Trophoblast cell (in vitro differentiated cells and primary cell): ENCODE data around the gene ZBTB25.

ENCODE experiments used
- DNase-seq, 2 donors: peaks; one replicate each; pipeline ENCODE4 v3.0.0-alpha.2; 2016
- H2AFZ ChIP-seq: 2 replicates; pipeline ENCODE4 v1.6.1; 2013; ENCODE audit warnings: low read length, moderate library complexity, mild to moderate bottlenecking; ENCODE audit not compliant: insufficient read depth, poor library complexity
- H2AK5ac ChIP-seq: 2 replicates; pipeline ENCODE4 v1.6.1; 2013; ENCODE audit warnings: mild to moderate bottlenecking, low read length
- H2BK120ac ChIP-seq: 2 replicates; pipeline ENCODE4 v1.6.1; 2013; ENCODE audit warnings: low read length, mild to moderate bottlenecking, moderate library complexity; ENCODE audit not compliant: insufficient read depth, poor library complexity
- H2BK12ac ChIP-seq: 2 replicates; pipeline ENCODE4 v1.6.1; 2013; ENCODE audit warnings: mild to moderate bottlenecking, low read length, moderate library complexity
- H2BK5ac ChIP-seq: 2 replicates; pipeline ENCODE4 v1.6.1; 2013; ENCODE audit warnings: low read length, low read depth, moderate library complexity, mild to moderate bottlenecking; ENCODE audit not compliant: poor library complexity
- H3K14ac ChIP-seq: 2 replicates; pipeline ENCODE4 v1.6.1; 2013; ENCODE audit warnings: mild to moderate bottlenecking, low read length
- H3K18ac ChIP-seq: 2 replicates; pipeline ENCODE4 v1.6.1; 2013; ENCODE audit warnings: mild to moderate bottlenecking, low read length
- H3K23ac ChIP-seq: 2 replicates; pipeline ENCODE4 v1.6.1; 2013; ENCODE audit warnings: low read length
- H3K27ac ChIP-seq: 2 replicates; pipeline ENCODE4 v1.5.1; 2013; ENCODE audit warnings: low read depth, mild to moderate bottlenecking, inconsistent platforms, low read length, moderate library complexity
- H3K27me3 ChIP-seq: 2 replicates; pipeline ENCODE4 v1.6.1; 2013; ENCODE audit warnings: inconsistent platforms, mild to moderate bottlenecking, low read length, moderate library complexity; ENCODE audit not compliant: insufficient read depth
- H3K36me3 ChIP-seq, 2 experiments: 1 replicate in 1 of 2; 2 replicates in 1 of 2; pipeline ENCODE4 v1.6.1; 2013; ENCODE audit warnings: low read length in 2 of 2, mild to moderate bottlenecking in 2 of 2, moderate library complexity in 1 of 2; ENCODE audit not compliant: insufficient read depth in 2 of 2, control insufficient read depth in 1 of 2
- H3K4ac ChIP-seq: 2 replicates; pipeline ENCODE4 v1.6.1; 2013; ENCODE audit warnings: low read depth, mild to moderate bottlenecking, low read length, moderate library complexity
- H3K4me1 ChIP-seq, 2 experiments: 1 replicate in 1 of 2; 2 replicates in 1 of 2; pipeline ENCODE4 v1.6.1; 2013; ENCODE audit warnings: low read length in 2 of 2, mild to moderate bottlenecking in 2 of 2, moderate library complexity in 1 of 2; ENCODE audit not compliant: insufficient read depth in 2 of 2, control insufficient read depth in 1 of 2
- H3K4me2 ChIP-seq: 2 replicates; pipeline ENCODE4 v1.6.1; 2013; ENCODE audit warnings: inconsistent platforms, mild to moderate bottlenecking, low read length, moderate library complexity
- H3K4me3 ChIP-seq: 2 replicates; pipeline ENCODE4 v1.5.1; 2013; ENCODE audit warnings: mild to moderate bottlenecking, low read depth, low read length, inconsistent platforms
- H3K79me1 ChIP-seq: one replicate; pipeline ENCODE4 v1.6.1; 2013; ENCODE audit warnings: low read length
- H3K79me2 ChIP-seq: 2 replicates; pipeline ENCODE4 v1.6.1; 2013; ENCODE audit warnings: low read length, mild to moderate bottlenecking; ENCODE audit not compliant: control insufficient read depth, insufficient read depth, poor library complexity
- H3K9ac ChIP-seq: 2 replicates; pipeline ENCODE4 v1.6.1; 2013; ENCODE audit warnings: mild to moderate bottlenecking, low read length
- H3K9me3 ChIP-seq: 2 replicates; pipeline ENCODE4 v1.6.1; 2013; ENCODE audit warnings: low read depth, mild to moderate bottlenecking, control low read depth, inconsistent platforms, low read length; ENCODE audit not compliant: insufficient read depth
- H4K12ac ChIP-seq: 2 replicates; pipeline ENCODE4 v1.6.1; 2013; ENCODE audit warnings: low read depth, mild to moderate bottlenecking, low read length, moderate library complexity
- H4K8ac ChIP-seq: 2 replicates; pipeline ENCODE4 v1.6.1; 2013; ENCODE audit warnings: low read depth, mild to moderate bottlenecking, low read length, moderate library complexity
- H4K91ac ChIP-seq: one replicate; pipeline ENCODE4 v1.6.1; 2013; ENCODE audit warnings: low read depth, mild to moderate bottlenecking, low read length, moderate library complexity
- WGBS: extraction: QIAGEN DNeasy Blood & Tissue Kit; methylation state at CpG from one replicate; pipeline ENCODE4 v1.1.7; 2013; ENCODE audit warnings: missing lambda C conversion rate; ENCODE audit not compliant: insufficient read length, insufficient coverage; ENCODE audit errors: extremely low coverage; 5-methylcytosine and 5-hydroxymethylcytosine counted together

Gene ZBTB25

DNA sequence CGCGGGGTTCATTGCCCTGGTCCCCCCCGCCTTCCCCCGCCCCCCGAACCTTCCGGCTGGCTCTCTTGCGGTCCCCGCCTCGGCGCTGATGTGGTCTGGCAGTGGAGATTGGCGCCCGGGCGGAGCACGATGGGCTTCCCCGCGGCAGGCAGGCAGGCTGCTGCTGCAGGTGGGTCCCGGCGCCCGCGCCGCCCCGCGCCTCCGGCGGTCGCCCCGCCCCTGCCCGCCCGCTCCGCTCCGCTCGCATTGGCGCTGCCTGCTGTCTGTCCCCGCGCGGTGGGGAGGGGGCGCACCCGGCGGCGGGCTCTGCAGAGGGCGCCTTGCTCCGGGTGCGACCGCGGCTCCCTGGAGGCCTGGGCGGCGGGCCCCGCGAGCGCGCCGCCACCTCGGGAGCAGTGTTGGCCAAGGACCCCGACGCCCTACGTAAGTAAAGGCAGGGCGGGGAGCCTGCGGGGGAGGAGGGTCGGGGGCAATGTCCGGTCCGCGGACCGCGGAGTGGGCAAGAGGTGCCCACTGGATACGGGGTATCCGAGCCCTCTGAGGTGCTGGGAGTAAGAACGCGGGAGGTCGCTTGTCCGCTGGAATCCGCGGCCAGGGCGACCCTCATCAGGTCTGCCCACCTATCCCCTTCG lies 38.3 kb downstream of the ZBTB25 start, which contains the start of gene AKAP5:
AKAP5 (plus strand) TSS at position 309 of the 632 bp plus-strand sequence. CDS start 2,896 bp downstream, outside the sequence.
- Histone ChIP-seq H4K12ac (peak within 1 kb of the TSS; percentile 59), H3K18ac (peak within 1 kb of the TSS; percentile 84), H2BK12ac (no peak within 1 kb of the TSS), H3K79me1 (peaks cover 5% of the 10 kb centered on the region), H3K9me3 (no peaks in the 10 kb centered on the region), H3K4me2 (peak within 1 kb of the TSS; percentile 97), H3K4me1 (peaks cover 0 to 3% of the 10 kb centered on the region in 2 experiments), H2BK5ac (peak within 1 kb of the TSS; percentile 71), H2AK5ac (no peak within 1 kb of the TSS), H2AFZ (peak within 1 kb of the TSS; percentile 92), H2BK120ac (no peak within 1 kb of the TSS), H3K79me2 (no peaks in the 10 kb centered on the region), H3K27ac (peak within 1 kb of the TSS; percentile 37), H3K36me3 (peaks cover 0 to 2% of the 10 kb centered on the region in 2 experiments), H3K4ac (peak within 1 kb of the TSS; percentile 73), H3K9ac (peak within 1 kb of the TSS; percentile 71), H3K14ac (peak within 1 kb of the TSS; percentile 86), H3K23ac (no peak within 1 kb of the TSS), H3K4me3 (peak within 1 kb of the TSS; percentile 83), H4K8ac (peak within 1 kb of the TSS; percentile 84), H4K91ac (peak within 1 kb of the TSS; percentile 61), H3K27me3 (no peaks in the 10 kb centered on the region)
- no CpG with 5 or more reads among the region's 74 CpGs for WGBS
- peak; percentile 11 to 59 for DNase-seq

DNA sequence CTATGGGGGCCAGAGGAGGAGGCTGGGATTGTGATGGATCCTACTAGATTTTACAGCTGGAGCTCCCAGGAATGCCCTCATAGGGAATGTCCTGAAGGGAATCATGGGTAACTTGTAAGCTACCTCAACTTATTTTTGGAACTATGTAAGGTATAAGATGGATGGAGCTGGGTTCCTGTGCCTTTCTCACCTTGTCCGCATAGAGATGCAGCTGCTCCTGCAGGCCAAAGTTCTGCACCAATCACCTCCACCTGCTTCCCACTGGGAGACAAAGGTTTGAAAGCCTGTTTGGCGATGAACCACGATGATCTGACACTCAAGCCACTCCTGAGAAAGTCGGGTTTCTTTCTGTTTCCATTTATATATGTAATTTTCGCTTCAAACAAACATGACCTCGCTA lies 39.0 kb downstream of the ZBTB25 start:
- H3K36me3 ChIP-seq, result peaks cover 0 to 2% of the 10 kb centered on the region in 2 experiments
- no peaks in the 10 kb centered on the region for H3K27me3 ChIP-seq
- peak overlapping the region; percentile 97 for H3K4me2 ChIP-seq
- no peak overlapping the region for H2BK12ac ChIP-seq
- H4K8ac ChIP-seq, result no peak overlapping the region
- H2AFZ ChIP-seq, result no peak overlapping the region
- H2BK5ac ChIP-seq, result no peak overlapping the region
- no CpG with 5 or more reads among the region's 6 CpGs for WGBS
- no peak overlapping the region for H3K9ac ChIP-seq
- H3K14ac ChIP-seq, result no peak overlapping the region
- H3K4me3 ChIP-seq, result no peak overlapping the region
- no peak overlapping the region for H4K91ac ChIP-seq
- DNase-seq, result no peak
- H3K4me1 ChIP-seq, result peaks cover 0 to 3% of the 10 kb centered on the region in 2 experiments
- H3K4ac ChIP-seq, result no peak overlapping the region
- peaks cover 5% of the 10 kb centered on the region for H3K79me1 ChIP-seq
- H4K12ac ChIP-seq, result no peak overlapping the region
- H3K18ac ChIP-seq, result no peak overlapping the region
- H3K9me3 ChIP-seq, result no peaks in the 10 kb centered on the region
- no peak overlapping the region for H2BK120ac ChIP-seq
- no peak overlapping the region for H3K27ac ChIP-seq
- no peak overlapping the region for H2AK5ac ChIP-seq
- no peaks in the 10 kb centered on the region for H3K79me2 ChIP-seq
- H3K23ac ChIP-seq, result no peak overlapping the region

DNA sequence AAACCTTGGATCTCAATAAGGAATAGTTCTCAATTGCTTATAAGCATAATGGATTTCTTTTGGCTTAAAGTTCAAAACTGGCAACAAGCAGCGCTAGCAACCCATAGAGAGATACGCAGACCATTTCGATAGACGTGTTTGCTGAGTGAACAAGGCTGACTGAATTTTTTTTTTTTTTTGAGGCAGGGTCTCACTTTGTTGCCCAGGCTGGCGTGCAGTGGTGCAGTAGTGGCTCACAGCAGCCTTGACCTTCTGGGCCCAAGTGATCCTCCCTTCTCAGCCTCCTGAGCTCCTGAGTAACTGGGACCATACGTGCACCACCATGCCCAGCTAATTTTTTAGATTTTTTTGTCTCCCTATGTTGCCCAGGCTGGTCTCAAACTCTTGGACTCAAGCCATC lies 39.8 kb downstream of the ZBTB25 start:
- no peak overlapping the region for H3K23ac ChIP-seq
- H2BK12ac ChIP-seq, result no peak overlapping the region
- H3K9me3 ChIP-seq, result no peaks in the 10 kb centered on the region
- no peak for DNase-seq
- H3K79me2 ChIP-seq, result no peaks in the 10 kb centered on the region
- no peak overlapping the region for H3K27ac ChIP-seq
- no peak overlapping the region for H4K91ac ChIP-seq
- peaks cover 0 to 3% of the 10 kb centered on the region in 2 experiments for H3K4me1 ChIP-seq
- H4K8ac ChIP-seq, result no peak overlapping the region
- H3K79me1 ChIP-seq, result peaks cover 5% of the 10 kb centered on the region
- H3K36me3 ChIP-seq, result peaks cover 0 to 2% of the 10 kb centered on the region in 2 experiments
- H3K18ac ChIP-seq, result no peak overlapping the region
- no peak overlapping the region for H3K4me3 ChIP-seq
- H3K9ac ChIP-seq, result no peak overlapping the region
- H3K4ac ChIP-seq, result no peak overlapping the region
- H3K14ac ChIP-seq, result no peak overlapping the region
- no peak overlapping the region for H3K4me2 ChIP-seq
- H4K12ac ChIP-seq, result no peak overlapping the region
- H2BK5ac ChIP-seq, result no peak overlapping the region
- H3K27me3 ChIP-seq, result no peaks in the 10 kb centered on the region
- no peak overlapping the region for H2BK120ac ChIP-seq
- no peak overlapping the region for H2AK5ac ChIP-seq
- H2AFZ ChIP-seq, result no peak overlapping the region
- WGBS, result no CpG with 5 or more reads among the region's 6 CpGs

DNA sequence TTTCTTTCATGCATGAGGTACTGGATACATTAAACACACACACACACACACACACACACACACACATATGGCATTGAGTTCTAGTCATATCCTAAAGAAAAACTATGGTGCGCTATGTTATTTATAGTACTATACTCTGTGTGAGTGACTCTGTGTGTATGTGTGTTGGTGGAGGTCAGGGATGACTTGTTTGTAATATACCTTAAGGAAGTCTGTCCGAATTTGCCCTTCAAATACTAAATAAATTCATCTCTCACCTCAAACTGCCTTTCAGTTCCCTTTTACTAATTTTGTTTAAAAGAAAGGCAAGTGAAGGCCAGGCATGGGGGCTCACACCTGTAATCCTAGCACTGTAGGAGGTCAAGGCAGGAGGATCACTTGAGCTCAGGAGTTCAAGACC lies 40.4 kb downstream of the ZBTB25 start:
- Histone ChIP-seq H3K27ac (no peak overlapping the region), H2BK120ac (no peak overlapping the region), H3K18ac (no peak overlapping the region), H4K91ac (no peak overlapping the region), H3K14ac (no peak overlapping the region), H3K4me3 (no peak overlapping the region), H3K23ac (no peak overlapping the region), H2AFZ (no peak overlapping the region), H3K4me1 (peaks cover 0 to 3% of the 10 kb centered on the region in 2 experiments), H4K8ac (no peak overlapping the region), H3K4me2 (no peak overlapping the region), H3K79me2 (no peaks in the 10 kb centered on the region), H4K12ac (no peak overlapping the region), H2BK12ac (no peak overlapping the region), H3K9me3 (no peaks in the 10 kb centered on the region), H3K27me3 (no peaks in the 10 kb centered on the region), H3K9ac (no peak overlapping the region), H3K79me1 (peaks cover 5% of the 10 kb centered on the region), H2AK5ac (no peak overlapping the region), H3K4ac (no peak overlapping the region), H3K36me3 (no peaks in the 10 kb centered on the region), H2BK5ac (no peak overlapping the region)
- WGBS, result no CpG with 5 or more reads among the region's 2 CpGs
- DNase-seq, result no peak
